Measurements from ENCODE around the gene SPEF2.

DNA sequence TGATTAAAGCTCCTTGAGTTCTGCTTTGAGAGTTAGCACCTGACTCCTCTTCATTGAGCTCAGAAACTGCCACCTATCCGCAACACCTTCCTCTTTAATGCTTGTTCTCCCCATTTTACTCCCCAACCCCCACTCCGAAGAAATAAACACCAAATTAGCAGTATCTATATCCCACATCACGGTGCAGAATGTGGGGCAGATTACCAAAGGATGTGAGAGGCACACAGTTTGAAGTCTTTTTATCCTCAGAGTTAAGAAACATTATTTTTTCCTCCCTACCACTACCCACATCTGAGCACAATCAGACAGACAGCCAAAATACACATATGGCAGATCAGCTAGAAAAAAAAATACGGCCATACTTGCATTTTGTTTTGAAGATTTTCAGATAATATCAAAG is 212.9 kb downstream of the SPEF2 start:
- no peak for TF ChIP-seq CTCF (IDR thresholded peaks at IDR 0.05)
- TF ChIP-seq SIN3A (IDR thresholded peaks at IDR 0.05; ENCODE audit: borderline replicate concordance, insufficient read depth, low read depth, low read length): no peak
- no peak for TF ChIP-seq POLR2AphosphoS5 (IDR thresholded peaks at IDR 0.05; ENCODE audit: low read depth, low read length)
- TF ChIP-seq, protein P1, sequence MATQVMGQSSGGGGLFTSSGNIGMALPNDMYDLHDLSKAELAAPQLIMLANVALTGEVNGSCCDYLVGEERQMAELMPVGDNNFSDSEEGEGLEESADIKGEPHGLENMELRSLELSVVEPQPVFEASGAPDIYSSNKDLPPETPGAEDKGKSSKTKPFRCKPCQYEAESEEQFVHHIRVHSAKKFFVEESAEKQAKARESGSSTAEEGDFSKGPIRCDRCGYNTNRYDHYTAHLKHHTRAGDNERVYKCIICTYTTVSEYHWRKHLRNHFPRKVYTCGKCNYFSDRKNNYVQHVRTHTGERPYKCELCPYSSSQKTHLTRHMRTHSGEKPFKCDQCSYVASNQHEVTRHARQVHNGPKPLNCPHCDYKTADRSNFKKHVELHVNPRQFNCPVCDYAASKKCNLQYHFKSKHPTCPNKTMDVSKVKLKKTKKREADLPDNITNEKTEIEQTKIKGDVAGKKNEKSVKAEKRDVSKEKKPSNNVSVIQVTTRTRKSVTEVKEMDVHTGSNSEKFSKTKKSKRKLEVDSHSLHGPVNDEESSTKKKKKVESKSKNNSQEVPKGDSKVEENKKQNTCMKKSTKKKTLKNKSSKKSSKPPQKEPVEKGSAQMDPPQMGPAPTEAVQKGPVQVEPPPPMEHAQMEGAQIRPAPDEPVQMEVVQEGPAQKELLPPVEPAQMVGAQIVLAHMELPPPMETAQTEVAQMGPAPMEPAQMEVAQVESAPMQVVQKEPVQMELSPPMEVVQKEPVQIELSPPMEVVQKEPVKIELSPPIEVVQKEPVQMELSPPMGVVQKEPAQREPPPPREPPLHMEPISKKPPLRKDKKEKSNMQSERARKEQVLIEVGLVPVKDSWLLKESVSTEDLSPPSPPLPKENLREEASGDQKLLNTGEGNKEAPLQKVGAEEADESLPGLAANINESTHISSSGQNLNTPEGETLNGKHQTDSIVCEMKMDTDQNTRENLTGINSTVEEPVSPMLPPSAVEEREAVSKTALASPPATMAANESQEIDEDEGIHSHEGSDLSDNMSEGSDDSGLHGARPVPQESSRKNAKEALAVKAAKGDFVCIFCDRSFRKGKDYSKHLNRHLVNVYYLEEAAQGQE (IDR thresholded peaks at IDR 0.05; ENCODE audit: insufficient read depth in 1 of 2, low read depth in 2 of 2, low read length in 1 of 2): no peak
- no peak for TF ChIP-seq TCF7L2 (IDR thresholded peaks at IDR 0.05; ENCODE audit: low read depth, low read length)
